ENCODE results near the gene SH3RF2. TPM values are rescaled to one million over a fixed set of nuclear protein-coding genes. Genes with fewer than 3 reads are reported as not detected.

SH3RF2 gene
- total and polyA plus RNA-seq, 9 of the 15 experiments (the other 6 are each of a cell fraction or from before 2014, with no cell fraction given), result 0.05 TPM; not detected in 8

- no peak for TF ChIP-seq ZNF318 (IDR thresholded peaks at IDR 0.05; ENCODE audit: borderline replicate concordance in 1 of 2, low read depth in 1 of 2)
- TF ChIP-seq CEBPG (CRISPR knock-in tag; IDR thresholded peaks at IDR 0.05), result no peak
- peak; percentile 74 to 97 for TF ChIP-seq CEBPG (tag; conservative IDR thresholded peaks at IDR 0.05 in 1 of 2, IDR thresholded peaks at IDR 0.05 in 1 of 2)
- TF ChIP-seq TCF7 (IDR thresholded peaks at IDR 0.05; ENCODE audit: borderline replicate concordance), result peak; percentile 84; the same call in 1 of the 2 replicates
- TF ChIP-seq PKNOX1 (IDR thresholded peaks at IDR 0.05), result peak; percentile 65
- TF ChIP-seq FOSL1 (tag; conservative IDR thresholded peaks at IDR 0.05), result peak; percentile 92
- no peak for TF ChIP-seq IRF9 (tag; IDR thresholded peaks at IDR 0.05)
- 0 out of 2 replicates have a peak, but pooled peaks have one; percentile 21 for TF ChIP-seq CEBPB (tag; IDR thresholded peaks at IDR 0.05)
- peak; percentile 79 for TF ChIP-seq ATF3 (IDR thresholded peaks at IDR 0.05)
- TF ChIP-seq ATF3 (CRISPR knock-in tag; conservative IDR thresholded peaks at IDR 0.05), result no peak
- TF ChIP-seq LCOR (CRISPR knock-in tag; IDR thresholded peaks at IDR 0.05), result peak; percentile 48; the same call in 1 of the 2 replicates
- peak; percentile 50; the same call in 1 of the 2 replicates for TF ChIP-seq ATF4 (CRISPR knock-in tag; IDR thresholded peaks at IDR 0.05)
Observed at GRCh38 chr5:145946112-145946861, 9.9 kb downstream of the SH3RF2 start (continued).

Measured in K562 (cell line).